ENCODE data around the gene ALKBH6. TPM values are rescaled to one million over a fixed set of nuclear protein-coding genes. Genes with fewer than 3 reads are reported as not detected.

The ALKBH6 gene
- total RNA-seq, 1 donor from 2014 or later: 27.3 TPM

DNA sequence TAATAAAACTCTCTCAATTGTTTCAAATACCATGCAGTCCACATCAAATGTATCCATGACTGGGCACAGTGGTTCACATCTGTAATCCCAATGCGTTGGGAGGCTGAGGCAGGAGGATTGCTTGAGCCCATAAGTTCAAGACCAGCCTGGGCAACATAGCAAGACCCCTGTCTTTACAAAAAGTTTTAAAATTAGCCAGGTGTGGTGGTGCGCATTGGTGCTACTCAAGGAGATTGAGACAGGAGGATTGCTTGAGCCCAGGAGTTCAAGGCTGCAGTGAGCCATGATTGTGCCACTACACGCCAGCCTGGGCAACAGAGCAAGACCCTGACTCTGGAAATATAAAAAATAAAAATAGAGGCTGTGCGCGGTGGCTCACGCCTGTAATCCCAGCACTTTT is 13.7 kb upstream of the ALKBH6 start:
- no peaks in the 10 kb centered on the region for H3K27me3 Mint-ChIP-seq (ENCODE audit: low read depth, unreplicated experiment)
- H3K4me2 ChIP-seq (ENCODE audit: low read length): no peak overlapping the region
- no peak overlapping the region for H3K4me3 Mint-ChIP-seq (ENCODE audit: unreplicated experiment)
- H4K20me1 ChIP-seq (ENCODE audit: insufficient read depth, low read length): peaks cover 15% of the 10 kb centered on the region
- peaks cover 3% of the 10 kb centered on the region for H3K4me1 Mint-ChIP-seq (ENCODE audit: low read depth, unreplicated experiment)
- peaks cover 31% of the 10 kb centered on the region for H3K36me3 Mint-ChIP-seq (ENCODE audit: low read depth, unreplicated experiment)
- no peak overlapping the region for H3K9ac ChIP-seq (ENCODE audit: low read length)
- FAIRE-seq: no peak
- no peak overlapping the region for H3K4me3 ChIP-seq (ENCODE audit: insufficient read depth, low read depth, low read length)
- no peaks in the 10 kb centered on the region for H3K27me3 ChIP-seq (ENCODE audit: insufficient read depth, low read length)
- no peaks in the 10 kb centered on the region for H3K36me3 ChIP-seq (ENCODE audit: insufficient read depth, low read length)
- H3K27ac Mint-ChIP-seq (ENCODE audit: unreplicated experiment): no peak overlapping the region
- no peak overlapping the region for H2AFZ ChIP-seq (ENCODE audit: low read depth, low read length)
- no peak overlapping the region for H3K27ac ChIP-seq (ENCODE audit: low read depth, low read length)
- no peaks in the 10 kb centered on the region for H3K9me3 Mint-ChIP-seq (ENCODE audit: unreplicated experiment)
- no peaks in the 10 kb centered on the region for H3K79me2 ChIP-seq (ENCODE audit: insufficient read depth, low read length)
- DNase-seq (ENCODE audit: low read depth): no peak
- no peaks in the 10 kb centered on the region for H3K9me3 ChIP-seq (ENCODE audit: insufficient read depth, low read depth, low read length)
- no peak for TF ChIP-seq EZH2 (IDR thresholded peaks at IDR 0.05; ENCODE audit: insufficient read depth, low read length)
- TF ChIP-seq, protein P1, sequence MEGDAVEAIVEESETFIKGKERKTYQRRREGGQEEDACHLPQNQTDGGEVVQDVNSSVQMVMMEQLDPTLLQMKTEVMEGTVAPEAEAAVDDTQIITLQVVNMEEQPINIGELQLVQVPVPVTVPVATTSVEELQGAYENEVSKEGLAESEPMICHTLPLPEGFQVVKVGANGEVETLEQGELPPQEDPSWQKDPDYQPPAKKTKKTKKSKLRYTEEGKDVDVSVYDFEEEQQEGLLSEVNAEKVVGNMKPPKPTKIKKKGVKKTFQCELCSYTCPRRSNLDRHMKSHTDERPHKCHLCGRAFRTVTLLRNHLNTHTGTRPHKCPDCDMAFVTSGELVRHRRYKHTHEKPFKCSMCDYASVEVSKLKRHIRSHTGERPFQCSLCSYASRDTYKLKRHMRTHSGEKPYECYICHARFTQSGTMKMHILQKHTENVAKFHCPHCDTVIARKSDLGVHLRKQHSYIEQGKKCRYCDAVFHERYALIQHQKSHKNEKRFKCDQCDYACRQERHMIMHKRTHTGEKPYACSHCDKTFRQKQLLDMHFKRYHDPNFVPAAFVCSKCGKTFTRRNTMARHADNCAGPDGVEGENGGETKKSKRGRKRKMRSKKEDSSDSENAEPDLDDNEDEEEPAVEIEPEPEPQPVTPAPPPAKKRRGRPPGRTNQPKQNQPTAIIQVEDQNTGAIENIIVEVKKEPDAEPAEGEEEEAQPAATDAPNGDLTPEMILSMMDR (IDR thresholded peaks at IDR 0.05; ENCODE audit: insufficient read depth, low read depth, low read length): no peak
- no peaks in the 10 kb centered on the region for H3K4me1 ChIP-seq (ENCODE audit: insufficient read depth, low read length)

DNA sequence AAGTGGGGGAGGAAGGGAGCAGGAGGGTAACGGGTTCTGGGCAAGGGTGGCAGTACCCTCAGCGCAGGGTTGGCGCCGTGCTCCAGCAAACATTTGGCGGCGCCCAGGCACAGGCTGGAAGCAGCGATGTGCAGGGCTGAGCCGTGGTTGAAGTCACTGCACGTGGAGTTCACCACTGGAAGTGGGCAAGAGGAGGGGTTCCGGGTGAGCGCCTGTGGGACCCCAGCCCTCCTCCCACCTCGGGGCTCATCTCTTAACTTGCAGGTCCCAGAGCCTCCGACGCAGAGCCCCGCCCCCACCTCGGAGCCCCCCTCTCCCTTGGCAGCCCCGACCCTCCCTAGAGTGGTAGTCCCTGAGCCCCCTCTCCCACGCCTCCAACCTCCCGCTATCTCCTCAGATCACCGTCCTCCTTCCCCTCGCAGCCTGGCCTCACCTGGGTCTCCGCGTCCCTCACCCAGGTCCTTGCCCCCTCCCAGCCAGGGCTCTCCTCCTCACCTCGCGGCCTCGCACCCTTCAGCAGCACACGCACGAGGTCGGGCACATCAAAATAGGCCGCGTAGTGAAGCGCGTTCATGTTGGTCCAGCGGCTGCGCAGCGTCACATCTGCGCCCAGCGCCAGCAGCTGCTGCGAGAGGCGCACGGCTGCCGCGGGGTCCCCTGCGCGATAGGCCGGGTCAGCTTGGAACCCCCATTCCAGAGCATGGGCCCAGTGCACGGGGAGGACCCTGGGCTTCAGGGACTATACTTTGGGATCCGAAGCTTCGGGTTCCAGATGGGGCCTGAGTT is 12.3 kb upstream of the ALKBH6 start:
- Histone ChIP-seq H4K20me1 (ENCODE audit: insufficient read depth, low read length) (peaks cover 15% of the 10 kb centered on the region), H2AFZ (ENCODE audit: low read depth, low read length) (no peak overlapping the region), H3K27me3 (ENCODE audit: insufficient read depth, low read length) (no peaks in the 10 kb centered on the region), H3K9me3 (ENCODE audit: insufficient read depth, low read depth, low read length) (no peaks in the 10 kb centered on the region), H3K4me3 (ENCODE audit: insufficient read depth, low read depth, low read length) (no peak overlapping the region), H3K9ac (ENCODE audit: low read length) (no peak overlapping the region), H3K4me1 (ENCODE audit: insufficient read depth, low read length) (no peaks in the 10 kb centered on the region), H3K36me3 (ENCODE audit: insufficient read depth, low read length) (no peaks in the 10 kb centered on the region), H3K79me2 (ENCODE audit: insufficient read depth, low read length) (no peaks in the 10 kb centered on the region), H3K4me2 (ENCODE audit: low read length) (no peak overlapping the region), H3K27ac (ENCODE audit: low read depth, low read length) (no peak overlapping the region)
- Mint-ChIP-seq H3K27ac (ENCODE audit: unreplicated experiment) (no peak overlapping the region), H3K9me3 (ENCODE audit: unreplicated experiment) (no peaks in the 10 kb centered on the region), H3K36me3 (ENCODE audit: low read depth, unreplicated experiment) (peaks cover 33% of the 10 kb centered on the region), H3K27me3 (ENCODE audit: low read depth, unreplicated experiment) (no peaks in the 10 kb centered on the region), H3K4me3 (ENCODE audit: unreplicated experiment) (no peak overlapping the region), H3K4me1 (ENCODE audit: low read depth, unreplicated experiment) (peaks cover under 1% of the 10 kb centered on the region)
- no peak for FAIRE-seq
- TF ChIP-seq EZH2 (IDR thresholded peaks at IDR 0.05; ENCODE audit: insufficient read depth, low read length): no peak
- TF ChIP-seq, protein P1 (IDR thresholded peaks at IDR 0.05; ENCODE audit: insufficient read depth, low read depth, low read length): no peak
- DNase-seq (ENCODE audit: low read depth): no peak

DNA sequence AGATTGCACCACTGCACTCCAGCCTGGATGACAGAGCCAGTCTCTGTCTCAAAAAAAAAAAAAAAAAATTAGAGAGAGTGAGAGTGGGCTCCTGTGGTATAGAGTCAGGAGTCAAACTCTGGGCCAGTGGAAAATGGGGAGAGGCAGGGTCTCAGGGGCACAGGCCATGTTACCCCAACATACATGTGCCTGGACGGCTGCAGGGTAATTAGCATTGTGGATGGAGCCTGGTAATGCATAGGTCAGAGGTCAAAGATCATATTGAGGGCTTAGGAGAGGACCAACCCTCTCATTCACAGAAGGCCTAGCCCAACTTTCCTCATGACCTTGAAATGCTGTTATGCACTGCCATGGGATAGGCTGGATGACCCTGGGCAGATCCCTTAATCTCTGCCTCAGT is 11.5 kb upstream of the ALKBH6 start:
- peaks cover 14% of the 10 kb centered on the region for H4K20me1 ChIP-seq (ENCODE audit: insufficient read depth, low read length)
- H2AFZ ChIP-seq (ENCODE audit: low read depth, low read length): no peak overlapping the region
- H3K4me2 ChIP-seq (ENCODE audit: low read length): no peak overlapping the region
- no peaks in the 10 kb centered on the region for H3K36me3 ChIP-seq (ENCODE audit: insufficient read depth, low read length)
- H3K27ac Mint-ChIP-seq (ENCODE audit: unreplicated experiment): no peak overlapping the region
- no peaks in the 10 kb centered on the region for H3K4me1 Mint-ChIP-seq (ENCODE audit: low read depth, unreplicated experiment)
- H3K4me3 Mint-ChIP-seq (ENCODE audit: unreplicated experiment): no peak overlapping the region
- H3K4me1 ChIP-seq (ENCODE audit: insufficient read depth, low read length): no peaks in the 10 kb centered on the region
- H3K9me3 Mint-ChIP-seq (ENCODE audit: unreplicated experiment): no peaks in the 10 kb centered on the region
- TF ChIP-seq, protein P1 (IDR thresholded peaks at IDR 0.05; ENCODE audit: insufficient read depth, low read depth, low read length): no peak
- no peak for TF ChIP-seq EZH2 (IDR thresholded peaks at IDR 0.05; ENCODE audit: insufficient read depth, low read length)
- no peaks in the 10 kb centered on the region for H3K79me2 ChIP-seq (ENCODE audit: insufficient read depth, low read length)
- no peaks in the 10 kb centered on the region for H3K27me3 Mint-ChIP-seq (ENCODE audit: low read depth, unreplicated experiment)
- no peak overlapping the region for H3K27ac ChIP-seq (ENCODE audit: low read depth, low read length)
- no peaks in the 10 kb centered on the region for H3K27me3 ChIP-seq (ENCODE audit: insufficient read depth, low read length)
- no peak overlapping the region for H3K9ac ChIP-seq (ENCODE audit: low read length)
- peaks cover 33% of the 10 kb centered on the region for H3K36me3 Mint-ChIP-seq (ENCODE audit: low read depth, unreplicated experiment)
- no peak for DNase-seq (ENCODE audit: low read depth)
- H3K9me3 ChIP-seq (ENCODE audit: insufficient read depth, low read depth, low read length): no peaks in the 10 kb centered on the region
- H3K4me3 ChIP-seq (ENCODE audit: insufficient read depth, low read depth, low read length): no peak overlapping the region
- FAIRE-seq: no peak

Measured in astrocyte (in vitro differentiated cells and primary cell).